ENCODE data around the gene FBXO31. TPM values are rescaled to one million over a fixed set of nuclear protein-coding genes. Genes with fewer than 3 reads are reported as not detected.

The FBXO31 gene
- total RNA-seq, 1 donor from 2014 or later = 26.2 TPM

- no peak overlapping the region for H3K27ac ChIP-seq
- peaks cover 13% of the 10 kb centered on the region for H3K36me3 ChIP-seq
- intact Hi-C loops (cut with DNase I) = no loop called here
- no peaks in the 10 kb centered on the region for H3K27me3 ChIP-seq (ENCODE audit: low read depth)
- H3K4me1 ChIP-seq = peaks cover 10% of the 10 kb centered on the region
- peak; percentile 77 for TF ChIP-seq CTCF (IDR thresholded peaks at IDR 0.05)
- H3K9me3 ChIP-seq = no peaks in the 10 kb centered on the region
- H3K4me3 ChIP-seq = no peak overlapping the region
- peak; percentile 72 to 75 for ATAC-seq
- no peak for DNase-seq
Observed at GRCh38 chr16:87324411-87325275, 58.9 kb downstream of the FBXO31 start.

- intact Hi-C loops (cut with DNase I) = no loop called here
- no peak for ATAC-seq
Observed at GRCh38 chr16:87323727-87324410, 59.7 kb downstream of the FBXO31 start.

GRCh38 chr16:87322833-87323726 is 60.5 kb downstream of the FBXO31 start:
- no peaks in the 10 kb centered on the region for H3K27me3 ChIP-seq (ENCODE audit: low read depth)
- peaks cover 20% of the 10 kb centered on the region for H3K4me1 ChIP-seq
- H3K9me3 ChIP-seq = no peaks in the 10 kb centered on the region
- no peaks in the 10 kb centered on the region for H3K36me3 ChIP-seq
- intact Hi-C loops (cut with DNase I) = no loop called here
- no peak for TF ChIP-seq CTCF (IDR thresholded peaks at IDR 0.05)
- no peak for DNase-seq
- no peak overlapping the region for H3K27ac ChIP-seq
- H3K4me3 ChIP-seq = no peak overlapping the region
- ATAC-seq = no peak

More at GRCh38 chr16:87323727-87324410, 59.7 kb downstream of the FBXO31 start:
- no peak overlapping the region for H3K27ac ChIP-seq
- H3K4me3 ChIP-seq = no peak overlapping the region
- H3K9me3 ChIP-seq = no peaks in the 10 kb centered on the region
- TF ChIP-seq CTCF (IDR thresholded peaks at IDR 0.05) = no peak
- H3K27me3 ChIP-seq (ENCODE audit: low read depth) = no peaks in the 10 kb centered on the region
- no peak for DNase-seq
- H3K36me3 ChIP-seq = peaks cover 5% of the 10 kb centered on the region
- H3K4me1 ChIP-seq = peaks cover 13% of the 10 kb centered on the region

GRCh38 chr16:87322360-87322759 is 61.2 kb downstream of the FBXO31 start:
- DNase-seq = no peak
- H3K4me3 ChIP-seq = no peak overlapping the region
- ATAC-seq = no peak
- no peaks in the 10 kb centered on the region for H3K27me3 ChIP-seq (ENCODE audit: low read depth)
- H3K36me3 ChIP-seq = no peaks in the 10 kb centered on the region
- intact Hi-C loops (cut with DNase I) = no loop called here
- no peak for TF ChIP-seq CTCF (IDR thresholded peaks at IDR 0.05)
- peaks cover 23% of the 10 kb centered on the region for H3K4me1 ChIP-seq
- H3K9me3 ChIP-seq = no peaks in the 10 kb centered on the region
- H3K27ac ChIP-seq = no peak overlapping the region

Measured in lower lobe of right lung (tissue), 2 donors.